Smooth muscle cell (in vitro differentiated cells): ENCODE results near the gene MCEE. TPM values are rescaled to one million over a fixed set of nuclear protein-coding genes. Genes with fewer than 3 reads are reported as not detected.

Experiments
- DNase-seq: peaks from one replicate; lab custom pipeline; 2025; ENCODE audit not compliant: unreplicated experiment; lab: John Stamatoyannopoulos, UW
- H2AFZ ChIP-seq: fragments of 200-600 bp; sonication (generic); 2 replicates; pipeline ENCODE4 v1.6.0; 2016; ENCODE audit warnings: antibody characterized with exemption, low read depth, mild to moderate bottlenecking
- H3F3A ChIP-seq: fragments of 200-600 bp; sonication (generic); 2 replicates; pipeline ENCODE4 v1.6.0; 2017; ENCODE audit warnings: antibody characterized with exemption, low read depth
- H3K27ac ChIP-seq: fragments of 200-600 bp; sonication (generic); 2 replicates; pipeline ENCODE4 v1.5.1; 2016; ENCODE audit warnings: low read depth, mild to moderate bottlenecking
- H3K27me3 ChIP-seq: fragments of 200-600 bp; sonication (generic); 2 replicates; pipeline ENCODE4 v1.6.1; 2016; ENCODE audit warnings: low read depth, mild to moderate bottlenecking
- H3K36me3 ChIP-seq: fragments of 200-600 bp; sonication (generic); 2 replicates; pipeline ENCODE4 v1.5.1; 2016; ENCODE audit warnings: low read depth
- H3K4me1 ChIP-seq: fragments of 200-600 bp; sonication (generic); 2 replicates; pipeline ENCODE4 v1.5.1; 2016; ENCODE audit warnings: low read depth
- H3K4me2 ChIP-seq: fragments of 200-600 bp; sonication (generic); 2 replicates; pipeline ENCODE4 v1.6.0; 2016; ENCODE audit warnings: mild to moderate bottlenecking
- H3K4me3 ChIP-seq: fragments of 200-600 bp; sonication (generic); 2 replicates; pipeline ENCODE4 v1.5.1; 2016; ENCODE audit warnings: mild to moderate bottlenecking
- H3K79me2 ChIP-seq: fragments of 200-600 bp; sonication (generic); 2 replicates; pipeline ENCODE4 v1.6.0; 2016; ENCODE audit warnings: low read depth, mild to moderate bottlenecking
- H3K9ac ChIP-seq: fragments of 200-600 bp; sonication (generic); 2 replicates; pipeline ENCODE4 v1.6.0; 2016; ENCODE audit warnings: low read depth
- H3K9me3 ChIP-seq: fragments of 200-600 bp; sonication (generic); replicated peaks from 2 replicates; pipeline ENCODE4 v1.5.1; 2016; ENCODE audit warnings: low read depth
- H4K20me1 ChIP-seq: fragments of 200-600 bp; sonication (generic); 2 replicates; pipeline ENCODE4 v1.6.0; 2016; ENCODE audit warnings: low read depth
- WGBS: methylation state at CpG from one replicate; pipeline ENCODE4 v1.1.7; 2016; ENCODE audit warnings: low lambda C conversion rate; 5-methylcytosine and 5-hydroxymethylcytosine counted together
- polyA plus RNA-seq: library from polyadenylated mRNA; unstranded; fragments of >200 nt; fragmentation: Nextera tagmentation; extraction: Ambion mirVana; gene quantifications from 2 replicates; pipeline ENCODE4 v1.2.1, GENCODE V29; 2016
- total RNA-seq: library from RNA; depleted of rRNA; stranded (reverse); fragments of >200 nt; gene quantifications from 2 replicates; pipeline ENCODE4 v1.2.3, GENCODE V29; 2014
- TF ChIP-seq, protein P1 (sequence below): fragments of 200-600 bp; sonication (generic); IDR thresholded peaks from 2 replicates; pipeline ENCODE4 v1.5.1; 2017; ENCODE audit warnings: borderline replicate concordance, mild to moderate bottlenecking, antibody characterized with exemption; ENCODE audit not compliant: insufficient read depth, poor library complexity, severe bottlenecking

Gene MCEE
- total and polyA plus RNA-seq, 2 experiments from 2014 or later, result 38.4 to 53.9 TPM

DNA sequence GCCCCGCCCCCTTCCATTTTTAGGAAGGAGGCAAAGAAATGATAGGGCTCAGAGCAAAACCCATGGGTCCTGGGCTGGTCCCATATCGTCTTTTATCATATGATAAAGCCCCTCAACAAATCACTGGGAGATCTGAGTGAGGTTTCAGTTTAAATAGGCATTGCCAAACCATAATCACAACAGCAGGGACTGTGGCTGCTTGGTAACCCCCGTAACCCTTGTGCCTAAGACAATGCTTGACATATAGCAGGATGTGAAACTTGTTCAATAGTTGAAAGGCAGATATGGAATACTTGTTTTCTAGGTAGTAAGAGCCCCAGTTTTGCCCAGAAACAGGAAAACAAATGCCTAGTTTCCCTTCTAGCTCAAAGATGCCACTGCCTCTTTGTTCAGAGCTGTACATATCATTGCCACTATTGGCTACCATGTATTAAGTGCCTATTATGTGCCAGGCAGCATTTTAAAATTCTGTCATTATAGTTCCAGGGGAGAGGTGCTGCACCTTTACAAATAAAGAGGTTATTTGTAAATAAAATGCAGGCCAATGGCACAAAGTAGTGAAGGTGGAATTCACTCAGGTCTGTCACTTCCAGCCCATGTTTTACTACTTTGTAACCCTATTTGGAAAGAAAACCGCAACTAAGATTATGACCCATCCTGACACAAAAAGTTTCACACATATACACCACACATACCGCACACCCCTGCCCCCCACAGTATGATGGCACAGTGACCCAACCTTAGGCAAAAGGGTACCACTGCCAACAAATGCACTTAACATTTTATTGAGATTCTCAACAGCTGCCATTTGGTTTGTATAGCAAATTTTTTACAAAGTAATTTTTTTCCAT, 47.4 kb downstream of the MCEE start:
- Histone ChIP-seq H3K4me2 (no peak overlapping the region), H3K79me2 (no peaks in the 10 kb centered on the region), H3K27ac (no peak overlapping the region), H3K4me3 (no peak overlapping the region), H3K9me3 (no peaks in the 10 kb centered on the region), H3K9ac (no peak overlapping the region), H2AFZ (no peak overlapping the region), H3K36me3 (no peaks in the 10 kb centered on the region), H3K4me1 (peaks cover 5% of the 10 kb centered on the region), H3F3A (peaks cover 2% of the 10 kb centered on the region), H3K27me3 (peaks cover 22% of the 10 kb centered on the region), H4K20me1 (peaks cover 1% of the 10 kb centered on the region)
- no peak for DNase-seq
- TF ChIP-seq, protein P1, sequence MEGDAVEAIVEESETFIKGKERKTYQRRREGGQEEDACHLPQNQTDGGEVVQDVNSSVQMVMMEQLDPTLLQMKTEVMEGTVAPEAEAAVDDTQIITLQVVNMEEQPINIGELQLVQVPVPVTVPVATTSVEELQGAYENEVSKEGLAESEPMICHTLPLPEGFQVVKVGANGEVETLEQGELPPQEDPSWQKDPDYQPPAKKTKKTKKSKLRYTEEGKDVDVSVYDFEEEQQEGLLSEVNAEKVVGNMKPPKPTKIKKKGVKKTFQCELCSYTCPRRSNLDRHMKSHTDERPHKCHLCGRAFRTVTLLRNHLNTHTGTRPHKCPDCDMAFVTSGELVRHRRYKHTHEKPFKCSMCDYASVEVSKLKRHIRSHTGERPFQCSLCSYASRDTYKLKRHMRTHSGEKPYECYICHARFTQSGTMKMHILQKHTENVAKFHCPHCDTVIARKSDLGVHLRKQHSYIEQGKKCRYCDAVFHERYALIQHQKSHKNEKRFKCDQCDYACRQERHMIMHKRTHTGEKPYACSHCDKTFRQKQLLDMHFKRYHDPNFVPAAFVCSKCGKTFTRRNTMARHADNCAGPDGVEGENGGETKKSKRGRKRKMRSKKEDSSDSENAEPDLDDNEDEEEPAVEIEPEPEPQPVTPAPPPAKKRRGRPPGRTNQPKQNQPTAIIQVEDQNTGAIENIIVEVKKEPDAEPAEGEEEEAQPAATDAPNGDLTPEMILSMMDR, result no peak
- WGBS, result 93% methylated on average over 5 of the region's 5 CpGs

DNA sequence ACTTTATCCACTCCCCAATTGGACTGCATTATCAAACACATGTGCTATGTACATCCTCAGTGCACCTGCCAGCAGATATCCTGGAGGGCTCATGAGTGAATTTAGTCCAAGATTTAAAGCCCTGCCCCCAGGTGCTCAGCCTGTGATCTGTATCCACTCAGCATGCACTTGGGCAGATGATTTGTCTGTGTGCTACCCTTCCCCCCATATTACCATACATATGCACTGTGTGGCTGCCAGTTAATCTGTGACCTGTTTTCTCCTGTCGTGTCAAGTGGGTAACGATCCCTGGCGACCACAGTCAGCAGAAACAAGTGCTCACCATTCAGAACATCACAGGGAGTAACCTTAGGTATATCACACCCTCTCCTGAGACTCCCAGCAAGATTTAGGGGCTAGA, 51.4 kb downstream of the MCEE start:
- Histone ChIP-seq H4K20me1 (peaks cover 40% of the 10 kb centered on the region), H3K9me3 (no peaks in the 10 kb centered on the region), H3K9ac (no peak overlapping the region), H3K27ac (no peak overlapping the region), H3K79me2 (no peaks in the 10 kb centered on the region), H3K4me1 (no peaks in the 10 kb centered on the region), H2AFZ (no peak overlapping the region), H3K4me2 (no peak overlapping the region), H3F3A (peaks cover 2% of the 10 kb centered on the region), H3K27me3 (no peaks in the 10 kb centered on the region), H3K4me3 (no peak overlapping the region), H3K36me3 (no peaks in the 10 kb centered on the region)
- no peak for DNase-seq
- WGBS, result 90% methylated on average over 3 of the region's 3 CpGs
- TF ChIP-seq, protein P1, result no peak

DNA sequence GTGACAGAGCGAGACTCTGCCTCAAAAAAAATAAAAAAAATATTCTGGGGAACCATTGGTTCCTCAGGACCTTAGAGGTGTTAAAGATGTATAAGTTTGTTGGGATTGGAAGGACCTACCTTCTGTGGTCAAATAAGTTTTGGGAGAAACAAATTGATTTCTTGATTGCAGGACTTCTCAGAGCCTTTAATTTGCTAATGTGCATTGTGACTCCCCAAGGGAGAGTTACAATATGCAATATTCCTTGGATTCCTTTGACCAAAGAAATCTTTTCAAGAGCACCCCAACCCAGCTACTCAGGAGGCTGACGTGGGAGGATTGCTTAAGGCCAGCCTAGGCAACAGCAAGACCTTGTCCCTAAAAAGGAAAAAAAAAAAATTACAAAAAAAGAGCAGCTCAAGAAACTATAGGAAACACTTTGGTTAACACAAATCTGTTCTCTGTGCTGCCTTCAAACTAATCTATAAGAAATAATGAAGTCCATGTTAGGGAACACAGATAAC, 55.1 kb downstream of the MCEE start:
- Histone ChIP-seq H2AFZ (no peak overlapping the region), H3K4me2 (no peak overlapping the region), H3K27me3 (no peaks in the 10 kb centered on the region), H3K9me3 (no peaks in the 10 kb centered on the region), H4K20me1 (peaks cover 74% of the 10 kb centered on the region), H3F3A (peaks cover 2% of the 10 kb centered on the region), H3K36me3 (no peaks in the 10 kb centered on the region), H3K79me2 (peaks cover 28% of the 10 kb centered on the region), H3K4me3 (no peak overlapping the region), H3K4me1 (no peaks in the 10 kb centered on the region), H3K9ac (no peak overlapping the region), H3K27ac (no peak overlapping the region)
- DNase-seq, result no peak
- 94% methylated on average over 2 of the region's 2 CpGs for WGBS
- TF ChIP-seq, protein P1, result no peak
